ENCODE results near the gene ALG11.

DNA sequence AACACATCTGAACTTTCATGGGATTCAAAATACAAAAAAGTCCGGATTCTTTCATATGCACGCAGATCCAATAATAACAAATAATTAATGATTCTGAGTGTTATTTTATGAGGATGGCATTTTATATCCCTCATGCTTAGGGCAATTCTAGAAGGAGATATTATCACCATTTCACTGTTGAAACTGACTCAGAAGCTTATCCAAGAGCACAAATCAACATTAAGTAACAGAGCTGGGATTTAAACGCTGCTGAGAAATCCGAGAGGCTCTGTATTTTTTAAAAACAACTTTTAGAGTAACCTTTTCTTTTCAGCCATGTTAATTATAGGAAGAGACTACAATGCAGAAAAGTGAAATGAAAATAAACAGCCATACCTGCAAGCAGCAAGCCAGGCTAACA, 31.3 kb upstream of the ALG11 start:
- TF ChIP-seq, protein P1, sequence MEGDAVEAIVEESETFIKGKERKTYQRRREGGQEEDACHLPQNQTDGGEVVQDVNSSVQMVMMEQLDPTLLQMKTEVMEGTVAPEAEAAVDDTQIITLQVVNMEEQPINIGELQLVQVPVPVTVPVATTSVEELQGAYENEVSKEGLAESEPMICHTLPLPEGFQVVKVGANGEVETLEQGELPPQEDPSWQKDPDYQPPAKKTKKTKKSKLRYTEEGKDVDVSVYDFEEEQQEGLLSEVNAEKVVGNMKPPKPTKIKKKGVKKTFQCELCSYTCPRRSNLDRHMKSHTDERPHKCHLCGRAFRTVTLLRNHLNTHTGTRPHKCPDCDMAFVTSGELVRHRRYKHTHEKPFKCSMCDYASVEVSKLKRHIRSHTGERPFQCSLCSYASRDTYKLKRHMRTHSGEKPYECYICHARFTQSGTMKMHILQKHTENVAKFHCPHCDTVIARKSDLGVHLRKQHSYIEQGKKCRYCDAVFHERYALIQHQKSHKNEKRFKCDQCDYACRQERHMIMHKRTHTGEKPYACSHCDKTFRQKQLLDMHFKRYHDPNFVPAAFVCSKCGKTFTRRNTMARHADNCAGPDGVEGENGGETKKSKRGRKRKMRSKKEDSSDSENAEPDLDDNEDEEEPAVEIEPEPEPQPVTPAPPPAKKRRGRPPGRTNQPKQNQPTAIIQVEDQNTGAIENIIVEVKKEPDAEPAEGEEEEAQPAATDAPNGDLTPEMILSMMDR (IDR thresholded peaks at IDR 0.05; ENCODE audit: low read depth, low read length, missing input control): no peak
- TF ChIP-seq SP1 (IDR thresholded peaks at IDR 0.05) (no peak), TAF1 (conservative IDR thresholded peaks at IDR 0.05) (no peak)

All from liver (tissue), 3 donors.